Left lung (tissue), 10 donors: ENCODE measurements around the gene PEX19. TPM values are rescaled to one million over a fixed set of nuclear protein-coding genes. Genes with fewer than 3 reads are reported as not detected.

Experiments used
- ATAC-seq: fragments of 200-7000 bp; cut with Tn5 transposase; one replicate; pipeline ENCODE4 v1.9.1; 2020; ENCODE audit warnings: moderate library complexity
- DNase-seq, 4 donors: peaks; one replicate each; pipeline ENCODE4 v3.0.0-alpha.2; 2013 to 2020
- H3K27ac ChIP-seq, 2 donors: fragments of 200-600 bp; sonication (generic) in 1 of 2; one replicate each; pipeline versions ENCODE4 v1.5.0 to v1.8.0; 2020 to 2021
- H3K27me3 ChIP-seq, 2 donors: fragments of 200-600 bp; sonication (generic) in 1 of 2; one replicate each; pipeline versions ENCODE4 v1.5.0 to v1.8.0; 2020 to 2021
- H3K36me3 ChIP-seq, 2 donors: fragments of 200-600 bp; sonication (generic) in 1 of 2; one replicate each; pipeline versions ENCODE4 v1.5.0 to v1.8.0; 2020 to 2021
- H3K4me1 ChIP-seq, 2 donors: fragments of 200-600 bp; one replicate each; pipeline ENCODE4 v1.8.0; 2021
- H3K4me3 ChIP-seq, 2 donors: fragments of 200-600 bp; sonication (generic) in 1 of 2; one replicate each; pipeline versions ENCODE4 v1.5.0 to v1.8.0; 2020 to 2021; ENCODE audit warnings: mild to moderate bottlenecking in 1 of 2
- H3K9me3 ChIP-seq, 2 donors: fragments of 200-600 bp; sonication (generic) in 1 of 2; one replicate each; pipeline versions ENCODE4 v1.5.0 to v1.8.0; 2020 to 2021
- CTCF ChIP-seq, 2 donors: fragments of 200-600 bp; sonication (generic) in 1 of 2; IDR thresholded peaks; one replicate each; pipeline versions ENCODE4 v1.5.0 to v1.8.0; 2021; ENCODE audit warnings: antibody characterized with exemption in 2 of 2
- intact Hi-C, 2 donors: fragments of 100-400 bp; cut with DNase I; formaldehyde crosslinking; loops; one replicate each; pipeline versions ENCODE4 v1.11.2 to v1.14.2; 2022
- polyA plus RNA-seq, 6 donors: library from polyadenylated mRNA; unstranded; fragments of 120-200 nt; gene quantifications; one replicate each; pipeline ENCODE4 v1.2.1, GENCODE V29; 2013; ENCODE audit not compliant: insufficient read length in 6 of 6
- total RNA-seq, 2 donors: library from RNA; stranded (reverse); fragmentation: NEBNext Ultra II Directional; extraction: Animal tissue kit (Norgen Biotek cat#: 25700); gene quantifications; one replicate each; pipeline ENCODE4 v1.2.1, GENCODE V29; 2021
- donor health status: DM: no; HTN: yes; CAD: no.
- donor health status: DM: no; HTN: no; CAD: no.

Gene PEX19
- total and polyA plus RNA-seq, 8 donors = 42.9 to 76.0 (median 68.6) TPM

GRCh38 chr1:160260406-160261382 lies 24.2 kb downstream of the PEX19 start:
- Histone ChIP-seq H3K4me3 (peak overlapping the region; percentile 68 to 69), H3K9me3 (no peaks in the 10 kb centered on the region), H3K4me1 (peaks cover 13 to 58% of the 10 kb centered on the region in 2 donors), H3K27ac (peak overlapping the region in 1 of 2 donors; percentile 97), H3K36me3 (no peaks in the 10 kb centered on the region), H3K27me3 (no peaks in the 10 kb centered on the region)
- intact Hi-C loops = no loop called here
- ATAC-seq (no peak), DNase-seq (peak in 2 of 4 donors; percentile 32 to 53)
- TF ChIP-seq CTCF (IDR thresholded peaks at IDR 0.05) = no peak

- Histone ChIP-seq H3K4me1 (peaks cover 13 to 58% of the 10 kb centered on the region in 2 donors), H3K36me3 (peaks cover 0 to 13% of the 10 kb centered on the region in 2 donors), H3K9me3 (no peaks in the 10 kb centered on the region), H3K4me3 (no peak overlapping the region), H3K27ac (no peak overlapping the region), H3K27me3 (no peaks in the 10 kb centered on the region)
- ATAC-seq = no peak
- no peak for TF ChIP-seq CTCF (IDR thresholded peaks at IDR 0.05)
- no peak for DNase-seq
- intact Hi-C loops = no loop called here
These were observed 26.6 kb downstream of the PEX19 start for GRCh38 chr1:160258177-160258798.

- H3K36me3 ChIP-seq = peaks cover 0 to 13% of the 10 kb centered on the region in 2 donors
- no peak for TF ChIP-seq CTCF (IDR thresholded peaks at IDR 0.05)
- peaks cover 13 to 51% of the 10 kb centered on the region in 2 donors for H3K4me1 ChIP-seq
- intact Hi-C loops = no loop called here
- DNase-seq (no peak), ATAC-seq (no peak)
- no peaks in the 10 kb centered on the region for H3K9me3 ChIP-seq
- H3K27me3 ChIP-seq = no peaks in the 10 kb centered on the region
- H3K27ac ChIP-seq = no peak overlapping the region
- H3K4me3 ChIP-seq = no peak overlapping the region
These were observed 27.4 kb downstream of the PEX19 start for GRCh38 chr1:160257411-160258015.

GRCh38 chr1:160256396-160257046 lies 28.4 kb downstream of the PEX19 start:
- peaks cover 13 to 49% of the 10 kb centered on the region in 2 donors for H3K4me1 ChIP-seq
- intact Hi-C loops = no loop called here
- ATAC-seq = peak; percentile 50

More at GRCh38 chr1:160256396-160257046, 28.4 kb downstream of the PEX19 start:
- TF ChIP-seq CTCF (IDR thresholded peaks at IDR 0.05) = no peak
- no peak overlapping the region for H3K4me3 ChIP-seq
- peak in 2 of 4 donors; percentile 10 to 36 for DNase-seq
- no peaks in the 10 kb centered on the region for H3K9me3 ChIP-seq
- H3K27ac ChIP-seq = peak overlapping the region; percentile 24 to 36
- no peaks in the 10 kb centered on the region for H3K27me3 ChIP-seq
- peaks cover 0 to 13% of the 10 kb centered on the region in 2 donors for H3K36me3 ChIP-seq
